GM18870 (cell line): ENCODE results near the gene MYCBP2.
A peak's percentile ranks its signal among the peaks of the same experiment; 100 is the strongest.
"Not testable (repeated sequence)": the region's sequence is repeated elsewhere in the genome, so short reads cannot be mapped to it uniquely, and the experiment has no call there.

ENCODE experiments used
- ATAC-seq: cut with Tn5 transposase; IDR thresholded peaks from one replicate; pipeline ENCODE4 v1.9.1; 2021; ENCODE audit warnings: moderate library complexity; ENCODE audit not compliant: unreplicated experiment

MYCBP2 gene

GRCh38 chr13:77339408-77339807 lies 12.5 kb upstream of the MYCBP2 start:
- peak; percentile 72 for ATAC-seq

- peak; percentile 70 for ATAC-seq
These were observed 12.1 kb upstream of the MYCBP2 start for GRCh38 chr13:77338961-77339401.

- ATAC-seq = peak; percentile 37
These were observed 11.4 kb upstream of the MYCBP2 start for GRCh38 chr13:77338329-77338728.

GRCh38 chr13:77337159-77337558 lies 10.3 kb upstream of the MYCBP2 start:
- no peak for ATAC-seq

- ATAC-seq = no peak
These were observed 8.6 kb upstream of the MYCBP2 start for GRCh38 chr13:77335543-77335942.

- ATAC-seq = no peak
These were observed 6.7 kb upstream of the MYCBP2 start for GRCh38 chr13:77333594-77333993.

- ATAC-seq = no peak
These were observed 4.5 kb upstream of the MYCBP2 start for GRCh38 chr13:77331421-77331820.

- ATAC-seq = no peak
These were observed 3.2 kb upstream of the MYCBP2 start for GRCh38 chr13:77329911-77330584.

- peak; percentile 65 for ATAC-seq
These were observed 2.4 kb upstream of the MYCBP2 start for GRCh38 chr13:77329133-77329910.

- peak; percentile 11 for ATAC-seq
These were observed 1.9 kb upstream of the MYCBP2 start for GRCh38 chr13:77328819-77329132.

GRCh38 chr13:77325371-77325980 lies 1.4 kb downstream of the MYCBP2 start:
- no peak for ATAC-seq

GRCh38 chr13:77323858-77324257 lies 3.0 kb downstream of the MYCBP2 start:
- ATAC-seq = peak; percentile 21

- ATAC-seq = no peak
These were observed 7.4 kb downstream of the MYCBP2 start for GRCh38 chr13:77319536-77319935.

GRCh38 chr13:77318741-77319140 lies 8.2 kb downstream of the MYCBP2 start:
- ATAC-seq = no peak

- ATAC-seq = no peak
These were observed 10.5 kb downstream of the MYCBP2 start for GRCh38 chr13:77316430-77316829.

- ATAC-seq = not testable (repeated sequence)
These were observed 11.4 kb downstream of the MYCBP2 start for GRCh38 chr13:77315509-77315908.

- no peak for ATAC-seq
These were observed 13.0 kb downstream of the MYCBP2 start for GRCh38 chr13:77313923-77314322.

- ATAC-seq = no peak
These were observed 14.6 kb downstream of the MYCBP2 start for GRCh38 chr13:77312311-77312710.

GRCh38 chr13:77310579-77311279 lies 16.2 kb downstream of the MYCBP2 start:
- ATAC-seq = no peak

GRCh38 chr13:77310161-77310560 lies 16.7 kb downstream of the MYCBP2 start:
- ATAC-seq = no peak

GRCh38 chr13:77309254-77309653 lies 17.6 kb downstream of the MYCBP2 start:
- no peak for ATAC-seq
